DMS153 (cell line): ENCODE measurements around the gene NPTX1.
A peak's percentile ranks its signal among the peaks of the same experiment; 100 is the strongest.

ENCODE experiments used
- DNase-seq: peaks from one replicate; lab custom pipeline; 2025; lab: John Stamatoyannopoulos, UW

NPTX1 gene

DNA sequence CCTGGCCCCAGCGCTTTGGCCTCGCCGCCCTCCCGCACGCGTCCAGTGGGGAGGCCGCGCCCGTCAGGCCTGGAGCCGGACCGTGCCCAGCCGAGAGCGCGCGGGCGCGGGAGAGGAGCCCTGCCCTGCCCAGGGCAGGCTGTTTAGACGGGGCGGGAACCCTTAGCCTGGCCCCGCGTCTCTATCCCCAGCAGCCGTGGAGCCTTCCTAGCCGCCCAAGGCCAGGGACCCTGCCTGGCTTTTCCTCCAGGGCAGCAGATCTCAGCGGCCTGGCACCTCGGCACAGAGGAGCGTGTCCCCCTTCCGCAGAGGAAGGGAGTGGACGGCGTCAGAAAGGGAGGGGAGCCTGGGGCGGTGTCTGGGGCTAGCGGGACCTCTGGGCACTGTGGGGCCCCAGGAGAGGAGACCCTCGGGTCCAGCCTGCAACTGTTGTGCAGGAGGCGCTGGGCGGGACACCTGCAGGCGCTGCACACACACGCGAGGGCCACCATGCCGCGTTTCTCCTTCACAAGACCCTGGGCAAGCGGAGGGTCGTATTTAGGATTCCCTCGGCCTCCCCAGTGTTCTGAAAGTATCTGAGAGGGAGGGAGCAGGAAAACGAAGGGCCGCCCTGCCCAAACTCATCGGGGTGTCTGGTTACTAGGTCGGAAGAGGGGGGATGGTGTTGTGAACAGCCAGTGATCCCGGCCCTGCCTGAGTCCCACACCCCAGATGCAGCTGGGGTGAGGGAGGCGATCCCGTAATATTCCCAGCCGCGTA, 2.3 kb upstream of the NPTX1 start:
- DNase-seq: no peak

DNA sequence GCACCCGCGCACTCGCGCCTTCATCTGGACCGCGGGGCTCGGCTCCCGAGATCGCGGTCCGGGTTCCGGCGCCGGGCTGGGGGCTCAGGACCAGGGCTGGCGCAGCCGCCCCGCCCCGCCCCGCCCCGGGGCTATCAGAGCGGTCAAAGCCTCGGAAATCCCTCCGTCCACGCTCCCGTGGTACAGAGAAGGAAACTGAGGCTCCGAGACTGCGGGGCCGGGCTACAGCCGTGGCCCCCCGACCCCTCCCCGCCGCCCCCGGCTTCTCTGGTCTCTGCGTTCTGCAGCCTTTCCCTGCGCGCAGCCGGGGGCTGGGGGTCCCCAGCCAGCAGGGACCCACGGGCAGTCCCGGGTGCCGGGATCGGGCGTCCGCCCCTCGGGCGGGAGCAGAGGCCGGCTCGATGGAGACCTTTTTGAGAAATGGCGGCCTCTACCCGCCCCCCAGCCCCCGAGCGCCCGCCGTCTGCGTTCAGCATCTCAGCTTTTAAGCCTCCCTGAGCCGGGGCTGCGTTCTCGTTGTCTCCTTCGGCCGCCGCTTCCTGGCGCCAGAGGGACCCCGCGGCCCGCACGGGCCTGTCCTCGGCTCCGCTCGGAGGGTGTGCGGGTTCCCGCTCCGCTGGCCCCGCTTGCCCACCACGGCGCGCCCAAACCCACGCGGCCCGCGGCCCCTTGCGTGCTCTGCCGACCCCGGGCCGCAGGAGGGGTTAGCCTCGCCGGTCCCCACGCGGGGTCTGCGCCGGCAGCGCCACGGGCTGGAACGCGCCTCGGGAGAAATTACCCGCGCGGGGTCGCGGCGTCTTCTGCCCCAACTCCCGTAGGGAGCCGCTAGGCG, 1.5 kb upstream of the NPTX1 start:
- DNase-seq: peak; percentile 27

DNA sequence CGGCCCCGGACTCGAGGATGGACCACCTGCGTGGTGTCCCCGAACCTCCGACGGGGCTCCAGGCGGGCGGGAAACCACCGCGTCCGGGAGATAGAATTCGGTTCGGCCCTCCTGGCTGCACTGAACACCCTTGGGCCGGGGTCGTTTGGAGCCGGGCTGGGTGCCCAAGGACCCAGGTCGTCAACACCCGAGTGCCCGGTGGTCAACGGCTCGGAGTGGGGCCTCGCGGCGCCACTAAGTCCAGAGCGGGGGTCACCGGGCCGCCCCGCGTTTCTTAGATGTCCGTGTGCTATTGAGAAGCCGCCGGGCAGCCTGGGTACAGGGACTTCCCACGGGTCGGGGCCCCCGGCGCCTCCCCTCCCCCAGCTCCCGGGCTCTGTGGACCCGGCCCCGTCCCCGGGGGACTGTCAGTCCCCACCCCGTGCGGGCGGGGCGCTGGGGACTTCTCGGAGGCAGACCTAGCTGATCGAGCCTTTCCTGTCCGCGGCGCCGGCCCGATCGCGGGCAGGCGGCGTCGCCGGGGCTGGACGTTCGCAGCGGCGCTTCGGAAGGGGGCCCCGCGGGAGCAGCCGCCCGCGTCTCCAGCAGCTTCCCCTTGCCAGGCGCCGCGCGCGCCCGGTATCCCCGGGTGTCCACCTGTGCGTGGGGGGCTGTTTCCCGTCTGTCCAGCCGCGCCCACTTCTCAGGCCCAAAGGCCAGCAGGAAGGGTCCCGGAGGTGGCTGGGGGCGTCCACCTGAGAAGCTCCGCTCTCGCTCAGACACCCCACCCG, 655 bp upstream of the NPTX1 start:
- DNase-seq: peak; percentile 20

DNA sequence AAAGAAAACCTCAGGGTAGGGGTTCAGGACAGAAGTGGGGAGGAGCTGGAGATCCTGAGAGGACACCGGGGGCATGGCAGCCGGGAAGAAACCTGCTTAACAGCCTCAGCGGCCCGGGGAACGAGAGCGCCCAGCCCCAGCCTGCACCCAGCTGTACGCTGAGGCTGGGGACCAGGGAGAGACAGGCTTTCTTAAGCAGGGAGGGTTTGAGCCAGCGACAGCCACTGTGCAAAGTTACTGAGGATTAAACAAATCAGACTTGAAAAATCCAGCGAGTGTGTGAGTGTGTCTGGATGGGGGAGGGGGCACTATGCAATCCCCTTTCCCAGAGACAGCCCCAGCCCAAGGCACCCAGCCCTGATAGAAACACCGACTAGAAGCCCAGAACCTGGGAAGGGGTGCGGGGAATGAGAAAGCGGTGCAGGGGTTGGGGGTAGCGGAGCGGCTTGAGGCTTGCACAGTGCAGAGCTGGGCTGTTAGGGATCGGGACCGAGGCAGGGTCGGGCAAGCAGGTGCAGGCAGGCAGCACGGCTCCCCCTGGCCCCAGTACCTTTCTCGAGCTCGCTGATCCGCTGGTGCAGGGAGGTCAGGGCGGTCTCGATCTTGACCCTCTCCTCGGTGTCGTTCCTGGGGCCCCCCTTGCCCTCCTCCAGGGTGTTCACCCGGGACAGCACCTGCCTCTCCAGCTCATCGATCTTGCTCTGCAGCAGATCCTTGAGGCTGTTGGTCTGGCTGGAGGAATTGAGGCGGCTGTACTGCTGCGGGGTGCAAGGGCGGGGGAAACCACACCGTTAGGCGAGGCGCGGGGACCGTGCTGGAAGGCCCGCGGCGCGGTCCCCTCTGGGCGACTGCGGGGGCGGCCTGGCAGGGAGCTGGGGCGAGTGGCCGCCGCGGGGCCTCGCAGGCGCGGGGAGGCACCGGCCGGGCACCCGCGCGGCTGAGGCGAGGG, 1.2 kb downstream of the NPTX1 start:
- DNase-seq: no peak

DNA sequence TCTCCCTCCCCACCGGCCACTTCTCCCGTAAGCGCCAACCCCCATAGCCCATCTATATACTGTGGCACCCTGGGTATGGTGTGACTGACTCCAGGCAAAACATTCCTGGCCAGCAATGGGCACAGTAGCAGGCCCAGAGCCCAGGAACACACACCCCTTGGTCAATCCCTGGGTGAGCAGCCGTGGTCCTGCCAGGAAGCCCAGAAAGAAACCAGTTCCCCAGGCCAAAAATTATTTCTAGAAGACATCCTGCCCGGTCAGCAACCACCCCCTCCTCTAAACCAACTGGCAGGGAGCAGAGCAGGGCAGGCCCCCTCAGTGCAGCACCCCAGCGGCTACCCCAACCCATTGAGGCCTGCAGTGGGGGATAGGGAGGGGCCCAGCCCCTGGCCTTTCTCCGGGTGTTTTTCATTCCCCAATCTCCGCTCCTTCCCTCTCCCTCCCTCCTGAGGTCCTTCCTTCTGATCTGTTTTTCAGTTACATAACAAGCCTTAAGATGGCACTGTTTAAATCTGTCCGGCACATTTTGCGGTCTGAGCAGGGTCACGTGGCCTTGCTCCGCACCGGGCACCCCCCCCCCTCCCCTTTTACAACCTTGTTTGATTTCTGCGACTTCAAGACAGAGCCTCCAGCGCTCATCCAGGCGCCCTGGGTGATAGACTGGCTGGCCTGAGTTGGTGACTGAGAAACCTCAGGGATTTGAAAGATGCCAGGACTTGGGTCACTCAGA, 2.0 kb downstream of the NPTX1 start:
- DNase-seq: peak; percentile 42

DNA sequence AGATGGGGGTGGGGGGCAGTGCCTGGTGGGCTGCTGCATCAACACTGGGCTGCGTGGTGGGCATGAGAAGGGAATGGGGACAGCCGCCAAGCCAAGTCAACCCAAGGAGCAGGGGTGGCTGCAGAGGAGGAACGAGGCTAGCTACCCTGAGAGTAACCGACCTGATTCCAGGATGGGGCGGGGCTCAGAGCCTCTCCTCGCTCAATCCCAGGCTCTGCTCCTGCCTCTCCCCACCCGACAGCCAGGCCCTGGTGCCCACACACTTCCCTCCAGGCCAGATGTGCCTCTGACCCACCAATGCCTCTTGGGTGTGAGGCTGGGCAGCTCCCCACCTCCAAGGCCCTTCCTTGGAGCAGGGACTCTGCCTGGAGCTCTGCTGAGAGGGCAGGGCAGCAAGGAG, 2.7 kb downstream of the NPTX1 start:
- no peak for DNase-seq

DNA sequence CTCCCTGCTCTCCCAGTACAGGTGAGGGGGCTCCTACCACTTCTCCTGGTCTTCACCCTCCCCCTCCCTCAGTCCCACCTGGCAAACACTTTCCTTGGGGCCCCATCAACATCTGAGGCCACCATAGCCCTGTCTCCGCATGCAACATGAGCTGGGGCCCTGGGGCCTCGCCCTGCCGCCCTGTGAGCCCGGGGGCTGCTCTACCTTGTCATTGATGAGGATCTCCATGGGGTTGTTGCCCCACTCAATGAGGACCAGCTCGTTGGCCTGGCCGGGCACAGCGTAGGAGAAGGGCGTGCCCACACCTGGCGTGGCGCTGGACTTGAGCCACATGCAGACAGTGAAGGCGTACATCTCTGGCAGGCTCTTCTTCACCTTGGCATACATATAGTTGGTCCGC, 3.4 kb downstream of the NPTX1 start:
- DNase-seq: no peak

DNA sequence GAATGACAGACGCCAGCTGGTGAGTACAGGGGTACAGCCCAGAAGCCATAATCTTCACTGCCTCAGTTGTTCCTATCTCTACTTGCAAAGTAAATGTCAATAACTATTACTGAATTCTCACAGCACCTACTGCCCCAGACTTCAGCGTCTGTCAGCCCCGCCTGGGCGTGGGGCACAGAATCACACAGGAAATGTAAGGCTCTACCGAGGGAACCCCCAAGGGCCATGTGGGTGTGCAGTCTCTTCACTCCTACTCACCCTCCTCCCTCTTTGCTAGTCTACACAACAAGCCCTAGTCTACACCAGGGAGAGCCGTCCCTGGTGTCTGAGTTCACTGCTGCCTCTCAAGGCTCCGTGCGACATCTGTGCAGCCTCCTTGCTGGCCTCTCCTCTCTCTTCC, 4.5 kb downstream of the NPTX1 start:
- no peak for DNase-seq

DNA sequence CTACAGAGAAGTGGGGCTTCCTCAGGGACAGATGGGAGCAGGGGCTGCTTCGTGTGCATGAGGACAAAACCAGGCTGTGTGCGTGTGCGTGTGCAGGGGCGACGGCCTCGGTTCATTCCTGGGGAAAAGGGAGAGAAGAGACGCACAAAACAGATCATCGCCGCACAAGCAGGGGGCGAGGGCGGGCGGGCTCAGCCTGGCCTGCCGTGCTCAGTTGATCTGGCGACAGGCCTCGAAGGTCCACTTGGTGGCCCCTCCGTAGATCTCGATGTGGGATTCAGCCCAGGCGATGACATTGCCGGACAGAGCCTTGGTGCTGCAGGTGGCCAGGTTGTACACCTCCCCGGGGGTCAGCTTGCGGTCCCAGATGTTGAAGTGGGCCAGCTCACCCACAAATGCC, 5.8 kb downstream of the NPTX1 start:
- no peak for DNase-seq

DNA sequence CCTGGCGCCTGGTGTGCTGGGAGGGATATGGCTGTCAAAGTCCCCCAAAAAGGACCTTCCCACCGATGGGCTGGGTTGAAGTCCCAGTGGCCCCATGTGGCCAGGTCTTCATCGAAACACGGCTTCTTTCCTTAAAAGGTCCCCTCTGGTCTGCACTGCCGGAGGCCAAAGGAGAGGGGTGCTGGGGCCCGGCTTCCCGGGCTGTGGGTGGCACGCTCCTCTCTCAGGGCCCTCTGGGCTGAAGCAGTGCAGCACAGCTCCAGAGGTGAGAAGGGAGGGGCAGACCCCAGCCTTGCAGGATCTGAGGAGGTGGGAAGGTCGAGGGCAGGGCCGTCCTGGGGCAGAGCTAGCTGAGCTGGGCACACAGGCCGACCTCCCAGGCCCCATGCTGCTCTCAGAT, 6.7 kb downstream of the NPTX1 start:
- no peak for DNase-seq

DNA sequence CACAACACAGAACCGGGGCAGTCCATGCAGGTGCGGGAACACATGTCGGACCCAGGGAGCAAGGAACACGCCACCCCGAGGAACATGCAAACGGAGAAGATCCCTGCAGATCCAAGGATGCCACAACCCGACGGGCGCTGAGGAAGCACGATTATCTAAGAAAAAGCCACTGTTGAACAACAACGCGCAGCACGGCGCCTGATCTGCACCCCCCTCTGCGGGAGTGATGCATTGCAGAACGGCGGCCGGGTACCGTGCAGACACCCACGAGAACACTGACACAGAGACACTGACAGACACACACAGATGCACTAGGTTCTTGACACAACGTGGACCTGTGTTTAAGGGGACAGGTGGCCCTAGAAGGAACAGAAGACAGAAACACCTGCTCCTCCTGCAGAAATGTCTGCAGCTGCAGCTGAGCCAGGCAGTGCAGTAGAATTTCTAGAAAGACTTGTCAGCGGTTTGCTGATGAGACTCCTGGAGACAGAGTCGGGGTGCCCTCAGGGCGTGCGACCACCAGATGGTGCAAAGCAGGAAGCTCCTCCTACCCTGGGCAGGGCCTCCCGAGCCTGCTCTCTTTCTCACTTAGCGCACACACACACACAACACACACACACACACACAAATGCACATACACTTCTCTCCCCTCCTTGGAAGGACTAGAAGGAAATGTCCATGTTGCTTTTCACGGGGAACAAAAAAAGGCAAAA, 7.5 kb downstream of the NPTX1 start:
- DNase-seq: no peak

DNA sequence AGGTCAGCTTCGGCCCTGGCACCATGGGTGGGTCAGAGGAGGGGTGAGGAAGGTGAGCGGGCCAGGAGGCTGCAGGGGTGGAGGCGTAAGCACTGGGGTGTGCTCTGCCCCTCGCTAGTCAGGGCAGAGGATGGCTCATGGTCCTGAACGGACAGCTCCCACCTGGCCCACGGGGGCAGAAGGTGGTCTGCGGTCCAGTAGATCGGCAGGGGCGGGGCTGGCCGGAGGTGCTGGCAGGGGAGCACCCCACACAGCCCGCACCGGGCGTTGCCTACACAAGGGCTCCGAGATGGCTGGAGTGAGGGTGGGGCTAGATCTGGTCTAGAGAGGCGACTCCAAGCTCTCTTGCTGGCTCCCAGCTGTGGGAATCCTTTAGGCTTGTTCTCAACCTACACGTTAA, 8.2 kb downstream of the NPTX1 start:
- no peak for DNase-seq

DNA sequence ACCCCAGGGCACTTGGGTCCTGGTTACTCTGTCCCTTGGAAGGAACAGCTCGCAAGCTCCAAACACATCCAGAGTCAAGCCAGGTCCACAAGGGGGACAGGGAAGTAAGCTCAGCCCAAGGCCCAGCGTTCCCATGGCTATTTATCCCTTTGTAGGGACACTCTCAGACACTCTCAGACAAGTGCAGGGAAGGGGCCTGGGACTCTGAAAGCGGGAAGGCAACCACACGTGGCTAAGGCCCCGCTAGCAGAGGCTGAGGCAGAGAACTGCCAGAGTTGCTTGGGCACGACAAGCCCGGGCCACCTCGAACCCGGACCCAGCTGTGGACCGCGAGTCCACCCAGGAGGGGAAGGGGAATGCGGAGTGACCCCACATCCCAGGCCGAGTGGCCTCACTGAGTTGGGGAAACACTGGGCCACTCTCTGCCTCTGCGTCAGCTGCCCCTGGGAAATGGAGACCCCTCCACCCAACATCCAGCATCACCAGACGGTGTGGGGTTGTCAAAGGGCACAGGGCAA, 10.2 kb downstream of the NPTX1 start:
- no peak for DNase-seq

DNA sequence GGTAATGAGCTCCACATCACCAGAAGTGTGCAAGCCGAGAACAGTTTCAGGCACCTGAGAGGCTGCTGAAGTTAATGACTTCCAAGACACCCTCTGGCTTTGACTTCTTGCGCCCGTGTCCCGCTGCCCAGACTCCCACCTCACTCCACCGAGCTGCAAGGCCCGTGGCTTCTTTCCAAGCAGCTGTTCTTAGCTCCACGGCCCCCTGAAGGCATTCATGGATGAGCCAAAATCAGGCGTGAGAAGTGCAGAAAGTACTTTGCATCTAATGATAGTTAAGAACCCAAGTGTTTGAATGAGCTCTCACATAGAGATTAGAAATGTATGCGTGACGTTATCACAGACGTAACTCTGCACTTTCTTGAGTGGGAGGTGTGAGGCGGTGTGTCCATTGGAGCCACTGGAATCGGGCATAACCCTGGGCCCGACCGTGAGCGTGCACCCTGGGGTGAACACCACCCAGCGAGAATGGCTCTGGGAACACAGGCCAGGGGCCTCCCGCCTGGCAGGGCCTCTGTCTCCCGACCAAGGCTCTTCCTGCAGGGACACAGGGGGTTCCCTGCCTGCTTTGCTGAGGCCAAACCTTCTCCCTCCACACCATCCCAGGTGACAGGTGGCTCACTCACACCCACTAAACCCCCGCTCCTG, 11.0 kb downstream of the NPTX1 start:
- no peak for DNase-seq

DNA sequence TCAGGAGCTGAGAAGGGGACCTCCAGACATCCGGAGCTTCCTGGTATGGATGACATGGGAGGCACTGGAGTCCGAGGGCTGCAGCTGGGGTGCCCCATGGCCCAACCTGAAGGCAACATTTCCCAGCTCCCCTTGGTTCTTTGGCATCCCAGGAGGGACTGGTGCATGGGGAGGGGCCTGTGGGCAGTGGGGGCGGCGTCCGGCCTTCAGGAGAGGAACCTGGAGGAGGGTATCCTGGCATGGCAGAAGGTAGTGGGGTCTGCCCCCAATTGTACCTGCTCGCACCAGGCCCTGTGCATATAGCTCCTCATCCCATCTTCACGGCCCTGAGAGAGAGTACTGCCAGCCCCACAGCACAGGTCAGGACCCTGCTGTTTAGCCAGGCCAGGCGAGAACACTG, 11.9 kb downstream of the NPTX1 start:
- DNase-seq: no peak

DNA sequence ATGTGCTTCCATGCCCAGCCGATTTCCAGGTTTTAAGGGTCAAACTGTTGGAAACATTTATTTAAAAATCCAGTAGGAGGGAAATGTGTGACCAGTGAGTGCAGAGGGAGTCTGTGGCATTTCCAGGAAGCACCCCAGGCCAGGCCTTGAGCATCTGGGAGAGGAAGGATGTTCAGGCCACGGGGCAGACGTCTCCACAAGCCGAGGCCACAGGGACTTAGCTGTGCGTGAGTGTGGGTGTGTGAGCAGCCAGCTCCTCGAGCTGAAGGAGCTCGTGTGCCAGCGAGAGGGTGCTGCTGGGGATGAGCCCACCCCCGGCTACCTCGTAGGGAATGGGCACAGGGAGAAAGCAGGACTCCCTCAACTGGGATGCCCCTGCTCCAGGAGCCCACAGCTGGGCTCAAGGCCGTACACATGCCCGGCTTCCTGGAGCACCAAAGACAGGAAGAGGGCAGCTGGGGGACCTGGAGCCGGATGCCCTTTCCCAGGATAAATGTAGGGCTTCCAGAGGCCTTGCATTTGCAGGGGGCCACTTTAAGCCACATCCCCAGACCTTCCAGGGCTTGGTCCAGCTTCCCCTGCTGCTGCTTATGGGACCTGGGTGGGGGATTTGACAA, 12.5 kb downstream of the NPTX1 start:
- no peak for DNase-seq

DNA sequence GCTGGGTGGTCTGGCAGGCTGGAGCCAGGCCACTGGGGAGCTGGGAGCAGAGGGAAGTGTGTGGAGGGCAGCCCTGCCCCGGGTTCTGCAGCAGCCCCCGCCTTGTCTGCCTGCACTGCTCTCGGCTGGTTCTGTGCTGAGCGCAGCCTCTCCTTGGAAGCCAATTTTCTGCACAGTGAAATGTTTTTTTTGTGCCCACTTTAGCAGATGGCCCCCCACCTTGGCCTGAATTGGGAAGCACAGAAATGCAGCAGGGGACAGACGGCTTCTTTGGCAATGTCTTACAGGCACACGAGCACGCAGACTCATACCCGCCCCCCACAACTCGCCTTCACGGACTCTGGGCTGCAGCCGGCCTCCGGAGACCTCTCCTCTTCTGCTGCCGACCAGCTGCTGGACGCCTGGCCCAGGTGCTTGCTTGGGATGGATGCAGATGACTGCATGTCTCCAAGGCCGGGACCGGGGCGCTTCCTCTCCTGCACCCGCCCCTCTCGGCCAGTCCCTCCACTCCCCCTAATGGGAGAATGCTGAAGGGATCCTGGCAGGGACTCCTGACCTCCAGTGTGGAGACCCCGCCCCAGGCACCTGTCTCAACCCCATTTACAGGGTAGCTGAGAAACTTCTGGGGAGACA, 14.8 kb downstream of the NPTX1 start:
- DNase-seq: no peak

DNA sequence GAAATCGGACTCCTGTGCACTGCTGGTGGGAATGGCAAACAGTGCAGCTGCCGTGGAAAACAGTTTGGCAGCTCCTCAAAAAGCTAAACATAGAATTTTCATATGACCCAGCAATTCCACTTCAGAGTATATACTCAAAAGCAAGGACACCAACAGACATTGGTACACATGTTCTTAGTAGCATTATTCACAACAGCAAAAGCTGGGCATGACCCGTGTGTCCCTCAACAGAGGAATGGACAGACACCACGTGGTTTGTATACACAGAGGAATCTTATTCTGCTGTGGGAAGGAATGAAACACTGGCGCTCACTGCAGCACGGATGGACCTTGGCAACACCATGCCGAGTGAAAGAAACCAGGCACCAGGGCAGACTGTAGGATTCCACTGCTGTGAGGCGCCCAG, 16.0 kb downstream of the NPTX1 start:
- no peak for DNase-seq

DNA sequence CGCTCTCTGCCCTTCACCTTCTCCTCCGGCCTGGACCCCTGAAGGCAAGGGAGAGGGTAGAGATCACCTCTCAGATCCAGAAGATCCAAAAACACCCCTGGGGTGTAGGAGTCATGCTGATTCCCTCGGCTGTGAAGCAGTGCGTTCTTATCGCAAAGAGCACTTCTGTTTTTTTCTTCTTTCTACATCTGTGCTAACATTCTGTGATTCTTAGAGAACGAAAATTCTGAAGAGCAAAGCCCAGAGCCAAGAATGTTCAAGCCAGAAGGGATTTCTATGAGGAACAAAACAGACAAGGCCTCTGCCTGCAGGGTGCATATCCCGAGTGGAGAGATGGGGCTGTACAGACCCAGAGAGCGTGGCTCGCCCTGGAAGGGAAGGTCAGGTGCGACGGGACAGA, 17.2 kb downstream of the NPTX1 start:
- DNase-seq: no peak
